H1 (cell line): ENCODE results near the gene SPIRE1. TPM values are rescaled to one million over a fixed set of nuclear protein-coding genes. Genes with fewer than 3 reads are reported as not detected.

ENCODE experiments used
- CTCF ChIA-PET: fragments of 300-600 bp; sonication (Branson Sonifier 250); formaldehyde crosslinking; loops from one replicate; lab custom pipeline; 2021; ENCODE audit not compliant: partially characterized antibody; lab: Charles Lee
- POLR2A ChIA-PET: fragments of 300-600 bp; sonication (Branson Sonifier 250); formaldehyde crosslinking; loops from one replicate; lab custom pipeline; 2021; ENCODE audit warnings: inconsistent platforms; ENCODE audit not compliant: partially characterized antibody; lab: Charles Lee
- DNase-seq, 2 experiments: peaks; one replicate each; pipeline versions ENCODE4 v3.0.0 to v3.0.0-alpha.2; 2010 to 2022; ENCODE audit warnings: low spot score in 2 of 2, low read depth in 1 of 2, mixed read lengths in 1 of 2
- FAIRE-seq: peaks from 2 replicates; lab custom pipeline; 2011; peaks lifted over from hg19 to GRCh38; lab: Jason Lieb, UNC
- H2AFZ ChIP-seq: 2 replicates; pipeline ENCODE4 v1.8.1; 2012; ENCODE audit warnings: low read length, inconsistent platforms
- H2AK5ac ChIP-seq: 2 replicates; pipeline ENCODE4 v1.6.1; 2013; ENCODE audit warnings: low read depth, low read length
- H2BK120ac ChIP-seq: replicated peaks from 2 replicates; pipeline ENCODE3; 2013; ENCODE audit warnings: low read depth, low read length, inconsistent platforms
- H2BK12ac ChIP-seq: 2 replicates; pipeline ENCODE4 v1.6.1; 2013; ENCODE audit warnings: low read depth, low read length
- H2BK15ac ChIP-seq: 2 replicates; pipeline ENCODE4 v1.6.1; 2013; ENCODE audit warnings: low read length
- H2BK20ac ChIP-seq: 2 replicates; pipeline ENCODE4 v1.6.1; 2013; ENCODE audit warnings: low read length
- H2BK5ac ChIP-seq: 2 replicates; pipeline ENCODE4 v1.6.1; 2013; ENCODE audit warnings: low read depth, low read length
- H3K14ac ChIP-seq: 2 replicates; pipeline ENCODE4 v1.6.1; 2013; ENCODE audit warnings: inconsistent platforms; ENCODE audit not compliant: insufficient read length
- H3K18ac ChIP-seq: 2 replicates; pipeline ENCODE4 v1.6.1; 2013; ENCODE audit warnings: low read length; ENCODE audit errors: extremely low read depth
- H3K23ac ChIP-seq: 2 replicates; pipeline ENCODE4 v1.6.1; 2013; ENCODE audit warnings: inconsistent platforms; ENCODE audit not compliant: insufficient read length
- H3K23me2 ChIP-seq: 2 replicates; pipeline ENCODE4 v1.6.1; 2013; ENCODE audit warnings: low read depth, low read length
- H3K27ac ChIP-seq: 2 replicates; pipeline ENCODE4 v1.6.1; 2011; ENCODE audit warnings: low read depth, low read length, inconsistent platforms
- H3K27me3 ChIP-seq, 4 experiments: replicated peaks in 1 of 4; 1 replicate in 1 of 4; 2 replicates in 3 of 4; pipeline versions ENCODE4 v1.6.1 to v1.8.1; 2011 to 2013; ENCODE audit warnings: low read length in 3 of 4, mild to moderate bottlenecking in 3 of 4, inconsistent platforms in 2 of 4, mixed read lengths in 2 of 4, moderate library complexity in 1 of 4; ENCODE audit not compliant: control insufficient read depth in 3 of 4, insufficient read depth in 3 of 4; ENCODE audit errors: extremely low read depth in 1 of 4
- H3K36me3 ChIP-seq, 4 experiments: 2 replicates each; pipeline versions ENCODE4 v1.6.1 to v1.8.1; 2011 to 2013; ENCODE audit warnings: mild to moderate bottlenecking in 4 of 4, low read length in 3 of 4, moderate library complexity in 2 of 4, control low read depth in 1 of 4, inconsistent platforms in 1 of 4; ENCODE audit not compliant: insufficient read depth in 4 of 4, control insufficient read depth in 2 of 4
- H3K4ac ChIP-seq: replicated peaks from 2 replicates; pipeline ENCODE3; 2013; ENCODE audit warnings: low read length, low read depth, mixed read lengths, inconsistent platforms; ENCODE audit not compliant: insufficient read length
- H3K4me1 ChIP-seq, 4 experiments: replicated peaks in 1 of 4; 1 replicate in 1 of 4; 2 replicates in 3 of 4; pipeline versions ENCODE4 v1.6.1 to v1.8.1; 2011 to 2013; ENCODE audit warnings: low read length in 3 of 4, inconsistent platforms in 2 of 4, mixed read lengths in 1 of 4; ENCODE audit not compliant: insufficient read depth in 4 of 4, control insufficient read depth in 3 of 4
- H3K4me2 ChIP-seq, 2 experiments: 2 replicates each; pipeline versions ENCODE4 v1.6.1 to v1.8.1; 2011 to 2013; ENCODE audit warnings: low read depth in 2 of 2, low read length in 2 of 2, control low read depth in 1 of 2, inconsistent platforms in 1 of 2, mild to moderate bottlenecking in 1 of 2; ENCODE audit not compliant: insufficient read depth in 1 of 2
- H3K4me3 ChIP-seq, 4 experiments: fragments of 200-600, 300-600 bp in 1 of 4; sonication (generic), shearing (Covaris generic), sonication (Bioruptor Twin) in 1 of 4; 2 replicates each; pipeline versions ENCODE4 v1.5.1 to v1.8.1; 2011 to 2016; ENCODE audit warnings: low read length in 4 of 4, low read depth in 3 of 4, control low read depth in 2 of 4, inconsistent platforms in 2 of 4, mild to moderate bottlenecking in 2 of 4, mixed read lengths in 1 of 4, moderate library complexity in 1 of 4; ENCODE audit not compliant: insufficient read depth in 2 of 4; ENCODE audit errors: extremely low read depth in 1 of 4
- H3K56ac ChIP-seq: replicated peaks from 2 replicates; pipeline ENCODE3; 2013; ENCODE audit warnings: low read depth, mild to moderate bottlenecking, mixed read lengths, low read length, inconsistent platforms; ENCODE audit not compliant: insufficient read length
- H3K79me1 ChIP-seq: 2 replicates; pipeline ENCODE4 v1.6.1; 2013; ENCODE audit warnings: low read depth, low read length, control low read depth
- H3K79me2 ChIP-seq, 2 experiments: 2 replicates each; pipeline versions ENCODE4 v1.6.1 to v1.8.1; 2012 to 2013; ENCODE audit warnings: low read length in 2 of 2, mild to moderate bottlenecking in 2 of 2, inconsistent platforms in 1 of 2; ENCODE audit not compliant: insufficient read depth in 2 of 2, control insufficient read depth in 1 of 2
- H3K9ac ChIP-seq, 4 experiments: replicated peaks in 1 of 4; 1 replicate in 1 of 4; 2 replicates in 3 of 4; pipeline versions ENCODE4 v1.6.1 to v1.8.1; 2011 to 2013; ENCODE audit warnings: low read depth in 3 of 4, low read length in 3 of 4, control low read depth in 2 of 4, mild to moderate bottlenecking in 2 of 4, moderate library complexity in 2 of 4, inconsistent platforms in 1 of 4; ENCODE audit errors: extremely low read depth in 1 of 4
- H3K9me3 ChIP-seq, 2 experiments: 2 replicates each; pipeline versions ENCODE4 v1.6.1 to v1.8.1; 2012 to 2013; ENCODE audit warnings: mild to moderate bottlenecking in 2 of 2, moderate library complexity in 2 of 2, control low read depth in 1 of 2, inconsistent platforms in 1 of 2, low read depth in 1 of 2, low read length in 1 of 2, mixed read lengths in 1 of 2; ENCODE audit not compliant: insufficient read depth in 2 of 2
- H4K20me1 ChIP-seq, 2 experiments: replicated peaks in 1 of 2; 2 replicates each; pipeline versions ENCODE3 to v1.8.1; 2011 to 2013; ENCODE audit warnings: inconsistent platforms in 2 of 2, low read length in 2 of 2, mild to moderate bottlenecking in 1 of 2; ENCODE audit not compliant: insufficient read depth in 2 of 2, control insufficient read depth in 1 of 2
- H4K5ac ChIP-seq: 2 replicates; pipeline ENCODE4 v1.6.1; 2013; ENCODE audit warnings: low read length, low read depth, mixed read lengths, inconsistent platforms; ENCODE audit not compliant: insufficient read length
- H4K8ac ChIP-seq: 2 replicates; pipeline ENCODE4 v1.8.0; 2013; ENCODE audit warnings: mild to moderate bottlenecking, moderate library complexity, low read length, inconsistent platforms; ENCODE audit not compliant: insufficient read depth; ENCODE audit errors: extremely low read depth
- H4K91ac ChIP-seq: replicated peaks from 2 replicates; pipeline ENCODE3; 2013; ENCODE audit warnings: low read length, mixed read lengths, inconsistent platforms; ENCODE audit not compliant: insufficient read length
- CBX8 ChIP-seq: fragments of 300-800, 300-1000 bp; sonication (generic); IDR thresholded peaks from 2 replicates; pipeline ENCODE4 v1.7.1; 2016; ENCODE audit warnings: low read depth, low read length, borderline replicate concordance
- CEBPB ChIP-seq: IDR thresholded peaks from 2 replicates; pipeline ENCODE4 v1.6.1; 2012; ENCODE audit warnings: low read depth, low read length
- CHD1 ChIP-seq: IDR thresholded peaks from 2 replicates; pipeline ENCODE4 v1.6.1; 2012; ENCODE audit warnings: low read depth, low read length, improper control_type of control experiment
- EP300 ChIP-seq, 2 experiments: IDR thresholded peaks; 1 replicate in 1 of 2; 2 replicates in 1 of 2; pipeline ENCODE4 v1.6.1; 2011 to 2012; ENCODE audit warnings: low read depth in 2 of 2, low read length in 2 of 2, mild to moderate bottlenecking in 2 of 2, borderline replicate concordance in 1 of 2, inconsistent platforms in 1 of 2, moderate library complexity in 1 of 2
- HDAC2 ChIP-seq, 2 experiments: fragments of 300-600 bp in 1 of 2; sonication (generic) in 1 of 2; IDR thresholded peaks; 2 replicates each; pipeline ENCODE4 v1.6.1; 2011 to 2012; ENCODE audit warnings: low read depth in 2 of 2, low read length in 2 of 2, mild to moderate bottlenecking in 2 of 2, moderate library complexity in 2 of 2, borderline replicate concordance in 1 of 2, inconsistent platforms in 1 of 2
- NANOG ChIP-seq: IDR thresholded peaks from 2 replicates; pipeline ENCODE4 v1.6.1; 2011; ENCODE audit warnings: low read length, low read depth, mild to moderate bottlenecking, inconsistent platforms; ENCODE audit not compliant: insufficient read depth, poor library complexity, severe bottlenecking
- SIN3A ChIP-seq, 2 experiments: IDR thresholded peaks in 1 of 2; conservative IDR thresholded peaks in 1 of 2; 2 replicates each; pipeline ENCODE4 v1.6.1; 2011 to 2012; ENCODE audit warnings: low read length in 2 of 2, improper control_type of control experiment in 1 of 2, low read depth in 1 of 2, mild to moderate bottlenecking in 1 of 2
- SIX5 ChIP-seq: IDR thresholded peaks from 2 replicates; pipeline ENCODE4 v1.6.1; 2011; ENCODE audit warnings: mild to moderate bottlenecking, low read depth, low read length
- SRF ChIP-seq: IDR thresholded peaks from 2 replicates; pipeline ENCODE4 v1.6.1; 2011; ENCODE audit warnings: mild to moderate bottlenecking, low read depth, low read length, moderate library complexity
- TAF7 ChIP-seq: optimal IDR thresholded peaks from 2 replicates; pipeline ENCODE3; 2011; ENCODE audit warnings: low read depth, mild to moderate bottlenecking, inconsistent platforms, low read length, moderate library complexity, borderline replicate concordance
- ZNF274 ChIP-seq: IDR thresholded peaks from 2 replicates; pipeline ENCODE4 v1.7.0; 2012; ENCODE audit warnings: low read length, borderline replicate concordance; ENCODE audit errors: extremely low read depth
- WGBS, 2 experiments: shearing (Covaris generic) in 1 of 2; methylation state at CpG; one replicate each; pipeline versions ENCODE4 v1.1.6 to v1.1.7; 2013 to 2015; ENCODE audit warnings: low lambda C conversion rate in 2 of 2, mixed read lengths in 2 of 2, inconsistent platforms in 1 of 2, low coverage in 1 of 2, missing lambda C conversion rate in 1 of 2; ENCODE audit not compliant: insufficient replicate concordance in 2 of 2, insufficient coverage in 1 of 2, insufficient read length in 1 of 2; ENCODE audit errors: extremely low coverage in 1 of 2, missing lambda C conversion rate in 1 of 2; 5-methylcytosine and 5-hydroxymethylcytosine counted together
- polyA plus RNA-seq, 7 experiments: library from polyadenylated mRNA; depleted of rRNA in 3 of 7; stranded (reverse) in 5 of 7; unstranded in 2 of 7; fragments of >200 nt in 5 of 7; fragments of 200-250 nt in 2 of 7; gene quantifications; 1 replicate in 5 of 7; 2 replicates in 1 of 7; 4 replicates in 1 of 7; pipeline versions ENCODE4 v1.2.1 to v1.2.3, GENCODE V29; 2011 to 2013; ENCODE audit warnings: missing spikeins in 2 of 7, mixed read lengths in 2 of 7
- total RNA-seq: library from RNA; stranded (reverse); fragmentation: NEBNext Ultra II Directional; extraction: Animal tissue kit (Norgen Biotek cat#: 25700); gene quantifications from 2 replicates; pipeline ENCODE4 v1.2.1, GENCODE V29; 2021
- TF ChIP-seq, protein P1 (sequence below): IDR thresholded peaks from 2 replicates; pipeline ENCODE4 v1.6.1; 2011; ENCODE audit warnings: low read length, improper control_type of control experiment

SPIRE1 gene
- total and polyA plus RNA-seq, 2 of the 8 experiments (the other 6 are each of a cell fraction or from before 2014, with no cell fraction given), result 6.0 to 21.5 TPM

GRCh38 chr18:12597760-12598159, 60.1 kb downstream of the SPIRE1 start:
- Histone ChIP-seq H2AFZ (no peak overlapping the region), H3K79me2 (no peaks in the 10 kb centered on the region), H2AK5ac (no peak overlapping the region), H3K14ac (no peak overlapping the region), H3K27me3 (no peaks in the 10 kb centered on the region), H3K9me3 (no peaks in the 10 kb centered on the region), H3K4me2 (no peak overlapping the region), H4K8ac (no peak overlapping the region), H4K91ac (no peak overlapping the region), H3K27ac (no peak overlapping the region), H3K36me3 (no peaks in the 10 kb centered on the region), H2BK20ac (no peak overlapping the region), H4K20me1 (no peaks in the 10 kb centered on the region), H3K56ac (no peak overlapping the region), H3K9ac (no peak overlapping the region), H3K4me1 (peaks cover 0 to 2% (median 0%) of the 10 kb centered on the region in 4 experiments; a peak in 2 of 7 replicates), H3K23ac (no peak overlapping the region), H2BK15ac (no peak overlapping the region; the same call in 1 of the 2 replicates), H4K5ac (no peak overlapping the region), H3K18ac (no peak overlapping the region), H2BK120ac (no peak overlapping the region), H3K4me3 (no peak overlapping the region), H2BK5ac (no peak overlapping the region), H2BK12ac (no peak overlapping the region), H3K23me2 (no peaks in the 10 kb centered on the region), H3K79me1 (no peaks in the 10 kb centered on the region), H3K4ac (no peak overlapping the region)
- FAIRE-seq, result no peak
- ChIA-PET CTCF (interaction anchor here (1.2 kb wide), 1 partner anchor 45 kb away, joined by 3 read pairs; no protein-coding TSS in a partner anchor), POLR2A (interaction anchor here (0.9 to 1.2 kb wide), 3 partner anchors 9 to 13 kb away, joined by 3 read pairs; no protein-coding TSS in a partner anchor)
- WGBS, 2 experiments, result 93% methylated on average over 5 of the region's 5 CpGs; no CpG with 5 or more reads in 1 of the 2 experiments
- no peak for DNase-seq
- TF ChIP-seq CBX8, result no peak
- no peak for TF ChIP-seq SIX5
- TF ChIP-seq, protein P1, sequence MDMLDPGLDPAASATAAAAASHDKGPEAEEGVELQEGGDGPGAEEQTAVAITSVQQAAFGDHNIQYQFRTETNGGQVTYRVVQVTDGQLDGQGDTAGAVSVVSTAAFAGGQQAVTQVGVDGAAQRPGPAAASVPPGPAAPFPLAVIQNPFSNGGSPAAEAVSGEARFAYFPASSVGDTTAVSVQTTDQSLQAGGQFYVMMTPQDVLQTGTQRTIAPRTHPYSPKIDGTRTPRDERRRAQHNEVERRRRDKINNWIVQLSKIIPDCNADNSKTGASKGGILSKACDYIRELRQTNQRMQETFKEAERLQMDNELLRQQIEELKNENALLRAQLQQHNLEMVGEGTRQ, result no peak
- TF ChIP-seq NANOG, result no peak
- no peak for TF ChIP-seq SIN3A (conservative IDR thresholded peaks at IDR 0.05 in 1 of 2, IDR thresholded peaks at IDR 0.05 in 1 of 2; ENCODE audit: low read depth in 1 of 2, low read length in 2 of 2)
- TF ChIP-seq EP300 (IDR thresholded peaks at IDR 0.05; ENCODE audit: borderline replicate concordance in 1 of 2, low read depth in 2 of 2, low read length in 2 of 2), result no peak
- no peak for TF ChIP-seq HDAC2 (IDR thresholded peaks at IDR 0.05; ENCODE audit: borderline replicate concordance in 1 of 2, low read depth in 2 of 2, low read length in 2 of 2)
- no peak for TF ChIP-seq TAF7
- no peak for TF ChIP-seq SRF
- no peak for TF ChIP-seq ZNF274
- no peak for TF ChIP-seq CEBPB
- TF ChIP-seq CHD1, result no peak
